GM21390 (cell line): ENCODE measurements around the gene SIAH3.
"Not testable (repeated sequence)": the region's sequence is repeated elsewhere in the genome, so short reads cannot be mapped to it uniquely, and the experiment has no call there.

Experiments used
- ATAC-seq: cut with Tn5 transposase; IDR thresholded peaks from one replicate; pipeline ENCODE4 v1.9.1; 2021; ENCODE audit not compliant: unreplicated experiment

The SIAH3 gene

DNA sequence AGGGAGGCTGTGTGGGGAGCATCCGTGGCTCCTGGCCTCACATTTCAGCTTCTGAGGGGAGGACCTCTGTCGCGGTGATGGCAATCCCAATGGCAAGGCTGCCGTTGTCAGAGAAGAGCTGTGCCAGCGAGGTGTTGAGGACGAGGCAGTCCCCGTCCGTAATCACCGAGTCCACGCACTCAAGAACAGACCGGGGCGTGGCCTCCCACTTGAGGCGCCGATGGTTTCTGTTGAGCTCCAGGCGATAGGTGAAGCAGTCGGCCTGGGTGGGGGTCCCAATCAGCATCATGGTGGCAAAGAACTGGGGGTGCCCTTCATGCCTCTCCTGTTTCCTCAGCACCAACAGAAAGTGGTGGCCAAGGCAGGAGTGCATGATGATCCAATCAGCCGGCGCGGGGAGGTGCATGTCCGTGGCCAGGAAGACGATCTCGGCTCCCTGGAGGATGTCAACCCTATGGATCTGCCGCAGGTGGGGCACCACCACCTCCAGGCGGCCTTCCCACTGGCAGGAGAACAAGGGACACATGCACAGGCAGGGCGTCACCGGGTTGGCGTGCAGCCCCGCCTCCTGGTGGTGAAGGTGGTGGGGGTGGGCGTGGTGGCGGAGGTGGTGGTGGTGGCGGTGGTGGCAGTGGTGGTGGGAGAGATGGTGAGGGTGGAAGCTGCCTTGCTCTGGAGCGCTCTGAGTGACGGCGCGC is 68.1 kb downstream of the SIAH3 start:
- no peak for ATAC-seq

DNA sequence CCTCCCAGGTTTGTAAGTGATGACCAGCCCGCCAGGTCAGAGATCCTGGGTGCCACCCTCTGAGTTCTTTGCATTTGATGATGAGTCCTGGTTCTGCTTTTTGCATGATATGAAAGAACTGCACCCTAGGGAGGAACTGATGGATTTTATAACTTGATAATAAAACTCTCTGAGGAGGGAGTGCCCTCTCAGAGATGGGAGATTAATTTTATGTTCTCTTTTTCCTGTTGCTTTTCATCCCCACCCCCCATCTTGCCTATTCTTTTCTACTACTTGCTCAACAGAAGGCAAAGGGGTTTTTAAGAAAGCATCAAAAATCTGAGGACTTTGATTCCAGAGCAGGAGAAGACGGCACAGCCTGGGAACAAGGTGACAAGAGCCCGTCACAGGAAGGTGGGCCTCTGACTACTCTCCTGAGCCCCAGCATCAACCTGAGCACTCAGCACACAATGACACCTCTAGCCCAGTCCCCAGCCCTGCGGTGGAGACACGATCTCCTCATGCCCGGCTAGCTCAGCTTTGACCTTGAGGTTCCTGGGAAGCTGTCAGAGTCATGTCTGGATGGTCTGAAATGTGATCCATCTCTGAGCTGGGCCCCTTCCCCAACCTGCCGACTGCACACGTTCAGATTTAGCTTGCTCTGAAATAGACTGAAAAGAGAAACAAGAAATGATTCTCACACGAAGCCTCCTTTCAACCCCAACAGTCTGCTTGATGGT is 69.1 kb downstream of the SIAH3 start:
- ATAC-seq = no peak

DNA sequence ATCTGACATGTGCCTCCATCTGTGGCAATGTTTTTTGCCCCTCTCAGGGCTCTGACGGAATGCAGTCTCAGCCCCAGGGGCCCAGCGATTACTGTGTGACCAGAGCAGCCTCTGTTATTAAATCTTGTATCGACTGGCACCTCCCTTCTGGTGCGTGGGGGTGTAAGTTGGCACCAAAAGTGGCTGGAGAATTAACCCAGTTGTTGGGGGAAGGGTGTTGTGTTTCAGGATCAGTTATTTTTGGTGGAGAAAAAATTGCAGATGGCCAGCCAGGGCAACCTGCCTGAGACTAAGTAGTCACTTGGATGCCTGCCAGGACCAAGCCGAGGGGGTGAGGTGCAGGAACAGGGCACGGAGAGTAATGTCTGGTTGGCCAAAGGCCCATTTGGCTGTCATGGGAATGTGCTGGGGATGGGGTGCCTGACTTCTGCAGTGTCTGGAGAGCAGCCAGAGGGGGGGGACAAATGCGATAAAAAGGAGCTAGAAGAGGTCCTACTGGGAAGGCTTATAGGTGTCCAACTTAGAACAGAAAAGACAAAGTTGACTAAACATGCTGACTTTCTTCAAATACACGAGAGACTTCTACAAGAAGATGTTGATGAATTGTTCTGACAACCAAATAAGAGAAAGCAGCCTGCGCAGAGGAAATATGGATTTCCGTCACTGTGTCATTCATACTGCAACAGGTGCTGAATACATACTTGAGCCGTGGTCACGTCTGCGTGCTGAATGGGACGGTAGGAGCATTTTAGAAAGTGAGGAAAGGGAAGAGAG is 69.8 kb downstream of the SIAH3 start:
- ATAC-seq = no peak

DNA sequence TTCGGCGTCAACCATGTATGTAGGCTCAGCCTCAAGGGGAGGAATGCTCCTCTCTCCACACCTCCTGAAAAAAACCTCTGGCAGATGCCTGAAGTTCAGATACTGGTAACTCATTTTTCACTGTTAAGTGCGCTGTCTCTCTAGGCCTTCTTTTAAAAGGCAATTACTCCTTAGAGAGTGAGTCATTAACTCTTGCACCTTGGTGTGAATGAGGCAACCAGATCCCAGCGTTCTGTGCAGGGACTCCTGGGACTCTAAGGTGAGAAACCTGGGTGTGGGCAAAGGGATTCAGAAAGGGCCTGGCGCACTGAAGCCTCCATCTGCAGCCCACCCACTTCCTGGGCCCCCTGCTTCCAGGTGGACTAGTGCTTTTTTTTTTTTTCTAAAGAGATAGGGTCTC is 71.7 kb downstream of the SIAH3 start:
- ATAC-seq = no peak

DNA sequence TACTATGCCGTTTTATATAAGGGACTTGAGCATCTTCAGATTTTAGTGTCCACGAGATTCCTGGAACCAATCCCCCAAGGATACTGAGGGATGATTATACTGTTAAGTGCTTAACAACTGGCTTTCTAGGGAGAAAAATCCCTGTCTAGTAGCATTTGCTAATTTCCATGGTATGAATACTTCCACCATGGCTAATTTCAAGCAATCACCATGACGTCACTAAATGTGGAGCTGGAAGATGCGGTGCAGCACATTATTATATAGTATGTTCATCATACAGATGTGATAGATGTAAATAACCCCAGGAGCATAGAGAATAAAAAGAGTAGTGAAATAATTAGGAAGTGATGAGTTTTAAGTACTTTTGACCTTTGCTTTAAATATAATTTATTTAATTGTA is 72.7 kb downstream of the SIAH3 start:
- no peak for ATAC-seq

DNA sequence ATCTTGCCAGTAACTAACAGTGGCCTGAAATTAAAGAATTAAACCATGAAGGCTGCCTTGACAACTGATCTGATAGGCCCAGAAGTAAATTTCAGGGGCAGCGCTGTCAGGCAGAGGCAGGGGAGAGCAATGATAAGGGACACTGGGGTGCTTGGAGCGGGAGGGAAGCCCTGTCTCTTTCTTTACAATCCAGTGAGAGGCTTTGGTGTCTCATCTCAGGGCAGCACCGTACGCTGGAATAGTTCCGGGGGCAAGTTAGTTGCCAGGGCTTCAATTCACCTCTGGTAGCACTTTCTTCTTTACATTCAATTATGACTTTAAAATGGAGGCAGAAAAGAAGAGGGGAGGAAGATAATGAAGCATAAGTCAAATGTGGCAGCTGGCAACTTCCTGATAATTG is 74.8 kb downstream of the SIAH3 start:
- no peak for ATAC-seq

DNA sequence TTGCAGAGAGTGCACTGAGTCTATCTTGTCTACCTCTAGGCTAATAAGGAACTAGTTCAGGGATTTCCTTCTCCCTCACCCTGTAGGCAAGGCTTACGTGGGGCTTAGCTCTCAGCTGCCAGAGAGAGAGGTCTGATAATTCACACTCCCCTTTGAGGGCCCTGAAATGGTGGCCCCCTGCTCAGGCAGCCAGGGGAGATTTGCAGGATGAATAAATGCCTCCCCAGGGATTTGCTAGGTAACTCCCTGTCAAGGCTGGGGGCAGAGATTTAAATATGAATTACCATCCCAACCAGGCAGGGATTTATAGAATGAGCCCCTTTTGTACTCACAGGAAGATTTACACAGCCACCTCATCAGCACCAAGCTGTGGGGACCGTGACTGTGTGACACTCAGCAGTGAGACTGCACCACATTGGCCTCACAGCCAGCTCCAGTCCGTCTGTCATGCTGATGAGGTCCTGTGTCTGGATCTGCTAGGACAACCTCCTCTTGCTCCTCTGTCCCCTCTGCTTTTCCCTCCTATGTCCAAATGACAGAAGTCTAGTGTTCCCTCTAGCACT is 76.1 kb downstream of the SIAH3 start:
- ATAC-seq = no peak

DNA sequence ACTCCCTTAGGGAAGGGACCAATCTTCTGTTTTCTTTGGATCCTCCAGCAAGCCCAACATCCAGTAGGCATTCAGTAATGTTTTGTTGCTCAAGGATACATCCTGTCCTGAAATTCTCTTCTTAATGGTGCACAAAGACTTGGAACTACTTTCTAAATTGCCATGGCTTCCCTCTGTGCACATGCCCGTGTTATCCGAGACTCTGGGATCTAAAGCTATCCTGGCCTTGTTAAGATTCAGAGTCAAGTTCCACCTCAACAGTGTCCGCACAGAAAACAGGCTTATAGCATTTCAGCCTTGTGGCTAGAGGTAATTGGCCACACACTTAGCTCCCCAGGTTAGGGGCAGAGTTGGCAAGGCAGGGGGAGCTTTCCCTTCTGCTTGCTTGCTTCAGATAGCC is 77.6 kb downstream of the SIAH3 start:
- ATAC-seq = no peak

DNA sequence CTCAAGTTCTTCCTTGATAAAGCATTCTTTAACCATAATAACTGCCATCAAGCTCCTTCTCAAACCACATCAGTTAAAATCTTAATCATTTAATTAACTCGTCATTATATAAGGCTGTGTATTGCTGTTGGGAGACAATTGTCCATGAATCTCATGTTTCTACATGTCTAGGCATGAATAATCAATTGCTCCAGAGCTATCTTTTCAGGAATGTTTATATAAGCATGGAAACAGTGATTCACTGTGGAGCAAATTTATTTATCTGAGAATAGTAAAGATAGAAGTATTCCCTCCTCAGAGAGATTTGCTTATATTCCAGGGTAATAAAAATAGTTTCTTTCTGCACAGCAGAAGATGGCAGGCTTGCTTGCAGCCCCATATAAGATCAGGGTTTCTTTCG is 78.3 kb downstream of the SIAH3 start:
- ATAC-seq = no peak

DNA sequence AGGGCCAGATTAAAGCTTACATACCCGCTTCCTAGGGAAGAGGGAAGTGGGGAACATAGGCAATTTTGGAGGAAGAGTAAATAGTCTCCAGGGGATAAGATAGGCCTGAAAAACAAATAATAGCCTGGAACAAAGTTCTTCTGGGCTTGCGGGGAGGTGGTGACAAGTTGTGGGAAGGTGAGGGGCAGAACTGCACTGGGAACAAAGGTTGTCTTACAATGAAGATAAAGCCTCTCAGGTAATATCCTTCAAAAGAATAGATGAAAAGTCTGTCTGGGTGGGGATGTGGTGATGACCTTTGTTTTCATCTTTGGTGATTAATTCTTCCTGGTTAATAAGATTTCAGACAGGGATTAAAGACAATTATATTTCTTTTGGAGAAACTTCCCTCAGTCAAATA is 80.7 kb downstream of the SIAH3 start:
- no peak for ATAC-seq

DNA sequence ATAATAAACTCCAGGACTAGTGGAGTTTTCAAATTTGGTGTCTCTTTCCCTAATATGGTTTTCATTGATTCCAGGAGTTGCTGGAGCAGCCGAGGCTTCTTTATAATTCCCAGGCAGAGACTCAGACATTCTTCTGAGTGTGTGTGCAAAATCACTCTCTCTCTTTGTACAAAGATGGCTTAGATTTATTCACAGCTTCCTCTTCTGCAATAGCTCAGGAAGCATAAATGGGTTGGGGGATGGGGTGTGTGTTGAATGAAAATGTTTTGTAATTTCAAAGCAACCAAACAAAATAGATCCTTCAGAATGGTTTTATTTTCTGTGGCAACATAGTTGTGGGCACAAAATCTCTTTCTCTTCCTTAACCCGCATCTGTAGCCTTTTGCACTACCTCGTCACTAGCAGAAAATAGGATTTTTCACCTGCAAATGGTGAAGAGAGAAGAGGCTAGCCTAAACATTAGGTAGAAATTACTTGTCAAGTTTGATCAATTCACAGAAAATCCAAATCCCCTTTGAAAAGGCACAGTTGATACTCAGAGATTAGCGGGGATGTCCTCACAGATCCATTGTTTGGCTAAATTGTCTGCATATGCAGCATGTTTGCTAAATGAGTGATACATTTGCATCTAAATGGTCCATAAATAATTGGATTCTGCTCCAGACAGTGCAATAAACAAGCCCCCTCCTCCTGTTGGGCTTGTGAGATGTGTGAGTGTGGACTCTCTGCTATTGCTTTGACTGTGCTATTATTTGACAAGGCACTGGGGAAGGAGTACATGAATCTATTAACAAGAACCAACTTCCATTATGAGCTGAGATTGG is 82.7 kb downstream of the SIAH3 start:
- no peak for ATAC-seq

DNA sequence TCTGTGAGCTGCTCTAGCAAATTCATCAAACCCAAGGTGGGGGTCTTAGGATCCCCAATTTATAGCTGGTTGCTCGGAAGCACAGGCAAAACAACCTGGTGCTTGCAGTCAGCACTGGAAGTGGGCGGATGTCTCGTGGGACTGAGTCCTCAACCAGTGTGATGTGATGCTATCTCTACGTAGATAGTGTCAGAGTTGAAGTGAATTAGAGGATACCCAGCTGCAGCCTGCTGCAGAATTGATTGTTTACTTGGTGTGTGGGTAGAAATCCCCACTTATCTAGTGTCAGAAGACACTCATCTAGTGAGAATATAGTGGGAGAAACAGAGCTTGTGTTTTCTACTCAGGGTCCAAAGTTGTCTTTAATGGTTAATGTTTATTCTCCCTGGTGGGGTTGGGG is 86.1 kb downstream of the SIAH3 start:
- no peak for ATAC-seq

DNA sequence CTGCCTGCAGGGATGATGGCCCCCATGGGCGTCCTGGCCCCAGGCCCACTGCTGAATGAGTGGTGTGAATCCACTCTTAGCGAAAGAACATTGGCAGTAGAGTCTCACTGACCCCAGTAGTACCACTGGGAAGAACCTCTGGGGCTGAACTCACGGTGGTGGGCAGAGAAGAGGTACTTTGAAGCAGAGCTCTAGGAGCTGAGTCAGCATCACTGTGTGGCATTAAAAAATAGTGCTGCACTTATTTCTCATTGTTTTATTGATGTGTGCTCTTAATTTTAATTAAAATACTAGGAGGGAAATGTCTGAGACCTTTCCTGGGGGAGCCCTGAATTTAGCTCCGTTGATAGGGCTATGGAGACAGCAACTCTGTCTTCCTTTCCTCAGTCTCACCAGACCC is 88.1 kb downstream of the SIAH3 start:
- ATAC-seq = no peak

DNA sequence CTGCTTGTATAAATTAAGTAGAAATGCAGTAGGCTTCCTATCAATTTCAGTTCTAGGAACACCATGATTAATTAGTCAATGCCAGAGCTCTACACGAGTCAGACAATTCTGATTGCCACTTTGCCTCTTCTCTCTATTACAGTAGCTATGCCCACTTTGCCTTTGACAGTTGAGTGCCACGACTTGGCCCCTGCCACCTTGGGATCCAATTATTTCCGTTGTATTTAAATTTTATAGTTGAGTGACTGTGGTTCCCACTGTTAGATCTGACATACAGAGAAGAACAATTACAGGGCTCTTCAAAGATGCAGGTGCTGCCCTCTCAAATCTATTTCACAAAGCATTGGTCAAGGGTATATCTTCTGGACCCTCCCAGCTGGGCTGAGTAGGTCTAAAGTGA is 94.0 kb downstream of the SIAH3 start:
- ATAC-seq = not testable (repeated sequence)

DNA sequence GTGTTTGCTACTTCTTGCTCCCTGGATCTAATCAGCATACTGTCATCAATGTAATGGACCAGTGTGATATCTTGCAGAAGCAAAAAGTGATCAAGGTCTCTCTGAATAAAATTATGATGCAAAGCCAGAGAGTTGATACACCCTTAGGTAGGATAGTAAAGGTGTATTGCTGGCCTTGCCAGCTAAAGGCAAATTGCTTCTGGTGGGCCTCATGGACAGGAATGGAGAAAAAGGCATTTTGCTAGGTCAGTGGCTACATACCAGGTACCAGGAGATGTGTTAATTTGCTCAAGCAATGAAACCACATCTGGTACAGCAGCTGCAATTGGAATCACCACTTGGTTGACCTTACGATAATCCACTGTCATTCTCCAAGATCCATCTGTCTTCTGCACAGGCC is 95.1 kb downstream of the SIAH3 start:
- not testable (repeated sequence) for ATAC-seq

DNA sequence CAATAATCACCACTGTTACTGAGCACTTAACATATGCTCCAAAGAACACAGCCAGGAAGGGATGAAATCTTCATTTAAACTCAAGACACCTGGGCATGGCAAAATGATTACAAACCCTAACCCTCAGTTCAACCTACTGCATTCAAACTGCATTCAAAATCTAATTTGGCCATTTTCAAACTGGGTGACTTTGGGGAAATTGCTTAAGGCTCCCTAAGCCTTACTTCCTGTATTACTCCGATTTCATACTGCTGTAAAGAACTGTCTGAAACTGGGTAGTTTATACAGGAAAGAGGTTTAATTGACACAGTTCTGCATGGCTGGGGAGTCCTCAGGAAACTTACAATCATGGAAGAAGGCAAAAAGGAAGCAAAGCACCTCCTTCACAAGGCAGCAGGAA is 99.0 kb downstream of the SIAH3 start:
- ATAC-seq = no peak

DNA sequence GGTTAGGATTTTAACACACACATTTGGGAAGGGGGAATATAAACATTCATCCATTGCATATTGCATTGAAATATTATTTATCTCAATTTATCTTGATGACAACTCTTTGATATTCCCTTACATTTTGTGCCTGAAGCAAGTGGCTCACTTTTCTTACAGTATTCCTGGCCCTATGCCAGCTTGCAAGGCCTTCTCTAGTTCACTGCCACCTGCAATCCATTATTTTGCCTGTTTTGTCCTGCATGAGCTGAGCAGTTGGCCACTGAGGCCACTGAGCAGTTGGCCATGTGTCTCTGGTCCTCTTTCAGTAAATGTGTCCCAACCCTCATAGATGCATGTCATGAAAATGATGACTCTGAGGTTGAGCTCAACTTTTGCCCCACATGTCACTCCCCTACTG is 99.7 kb downstream of the SIAH3 start:
- ATAC-seq = no peak

DNA sequence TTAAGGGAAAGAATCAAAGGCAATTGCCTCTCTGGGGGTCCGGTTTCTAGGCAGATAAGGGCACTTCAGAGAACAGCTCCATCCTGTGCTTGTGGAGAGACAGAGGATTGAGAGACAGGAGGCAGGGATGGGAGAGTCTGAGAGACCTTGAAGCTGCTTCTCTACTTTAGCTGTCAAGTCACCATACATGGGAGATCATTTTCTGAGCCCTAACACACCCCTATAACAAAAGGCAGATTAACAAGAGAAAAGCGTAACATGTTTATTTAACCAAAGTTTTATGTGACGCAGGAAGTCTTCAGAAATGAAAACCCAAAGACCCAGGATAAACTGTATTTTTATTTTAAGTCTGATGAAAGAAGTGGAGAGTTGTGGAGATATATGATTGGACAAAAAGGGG is 101.0 kb downstream of the SIAH3 start:
- ATAC-seq = no peak

DNA sequence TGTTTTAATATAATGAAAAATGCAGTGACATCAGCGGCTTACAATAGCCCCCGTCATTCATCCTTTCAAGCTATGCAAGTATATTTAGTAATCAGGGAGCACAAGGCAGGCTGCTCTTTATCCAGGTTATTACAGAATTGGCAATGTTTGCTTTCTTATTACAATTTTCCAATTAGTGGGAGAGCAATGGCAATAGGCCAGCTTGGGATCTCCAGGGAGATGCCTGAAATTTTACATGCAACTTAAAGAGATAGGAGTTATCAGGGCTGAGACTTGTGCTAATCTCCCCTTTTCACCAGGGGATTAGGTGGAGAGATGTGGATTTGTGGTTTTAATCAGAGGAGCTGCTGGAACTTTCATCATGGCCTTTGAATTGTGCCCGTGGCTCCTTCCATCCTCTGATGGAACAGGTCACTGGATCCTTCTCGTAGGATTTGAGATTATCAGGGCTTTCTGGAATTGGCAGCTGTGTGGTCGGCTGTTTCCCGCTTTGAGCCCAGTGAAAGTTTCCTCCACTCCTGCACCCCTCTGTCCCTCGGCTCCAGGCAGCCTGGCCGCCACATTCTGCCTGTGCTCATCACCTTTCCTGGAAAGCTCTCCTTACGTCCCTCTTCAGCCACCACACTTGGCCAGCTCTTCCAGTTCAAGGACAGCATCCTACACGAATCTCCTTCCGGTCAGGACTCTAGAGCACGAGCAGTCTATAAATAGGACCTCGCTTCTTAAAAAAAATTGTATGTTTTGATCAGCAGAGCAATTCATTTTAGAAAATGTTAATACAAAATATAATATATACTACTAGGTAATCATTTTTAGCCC is 102.4 kb downstream of the SIAH3 start:
- no peak for ATAC-seq

DNA sequence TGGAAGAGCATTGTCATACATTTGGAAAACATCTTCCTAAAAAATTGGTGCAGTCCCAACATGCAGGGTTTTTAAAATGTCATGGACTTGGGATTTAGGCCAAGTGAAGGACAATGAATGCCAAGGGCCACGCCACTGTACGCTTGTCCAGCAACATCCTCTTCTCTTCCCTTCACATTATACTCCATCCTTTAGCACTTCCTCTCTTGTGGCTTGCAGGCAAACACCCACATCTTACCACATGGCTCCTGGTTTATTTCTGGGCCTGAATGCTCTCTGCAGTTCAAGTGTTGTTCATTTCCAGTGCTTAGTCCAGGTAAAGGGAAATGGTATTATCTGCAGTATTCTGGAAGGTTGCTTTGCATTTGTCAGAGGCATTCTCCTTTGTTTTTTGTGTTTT is 104.5 kb downstream of the SIAH3 start:
- ATAC-seq = no peak
